ENCODE results near the gene ADAMTSL2.

ADAMTSL2 gene

DNA sequence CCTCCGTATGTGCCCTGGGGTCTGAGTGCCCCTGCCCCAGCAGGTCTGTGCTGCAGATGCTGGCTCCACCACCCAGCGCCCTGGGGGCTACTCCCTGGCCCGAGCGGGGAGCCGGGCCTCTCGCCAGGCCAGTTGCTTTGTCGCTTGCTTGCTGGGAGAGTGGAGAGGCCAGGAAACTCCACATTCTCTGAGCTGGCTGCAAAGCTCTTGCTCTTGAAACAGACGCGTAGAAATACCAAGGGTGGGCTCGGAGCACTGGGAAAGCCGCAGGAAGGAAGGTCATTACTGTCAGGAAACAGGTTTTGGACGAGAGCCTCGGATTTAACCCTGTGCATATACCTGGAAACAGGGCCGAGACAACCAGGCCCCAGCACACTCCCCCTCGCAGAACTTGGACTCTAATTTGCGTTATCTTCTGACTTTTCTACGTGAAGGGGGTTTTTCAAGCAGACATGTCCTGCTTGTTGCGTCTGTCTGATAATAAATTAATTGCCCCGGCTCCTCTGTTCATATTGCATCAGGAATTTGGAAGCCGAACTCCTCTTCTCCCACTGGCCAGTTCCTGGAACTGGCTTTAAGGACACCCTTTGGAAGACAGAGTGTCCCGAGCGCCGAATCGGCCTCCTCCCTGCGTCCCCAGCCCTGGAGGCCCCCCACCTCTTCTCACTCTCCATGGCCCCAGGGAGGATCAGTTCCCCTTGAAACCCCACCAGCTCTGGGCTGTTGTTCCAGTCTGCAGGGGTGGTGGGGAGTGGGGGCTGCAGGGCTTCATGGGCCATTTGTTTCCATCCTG lies 11.2 kb downstream of the ADAMTSL2 start:
- H3K9me3 ChIP-seq (ENCODE audit: insufficient read depth, low read length): no peaks in the 10 kb centered on the region

DNA sequence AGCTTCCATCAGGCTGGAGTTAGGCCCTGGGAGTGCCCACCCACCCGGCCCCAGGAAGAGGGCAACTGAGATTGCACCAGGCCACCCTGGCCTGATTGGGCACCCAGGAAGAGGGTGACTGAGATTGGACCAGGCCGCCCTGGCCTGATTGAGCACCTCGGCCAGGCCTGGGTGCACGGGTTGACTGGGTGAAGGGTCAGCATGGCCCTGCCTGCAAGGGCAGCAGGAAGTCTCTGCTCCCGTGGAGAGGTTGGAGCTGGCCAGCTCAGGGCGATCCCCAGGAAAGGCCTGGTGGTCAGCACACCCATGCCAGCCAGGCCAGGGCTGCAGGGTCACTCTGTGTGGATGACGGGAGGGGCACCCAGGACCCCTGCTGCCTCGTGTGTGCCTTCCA lies 11.8 kb downstream of the ADAMTSL2 start:
- Histone ChIP-seq H3K4me3 (ENCODE audit: insufficient read depth, low read length, poor library complexity, severe bottlenecking) (no peak overlapping the region), H3K36me3 (ENCODE audit: low read length) (no peaks in the 10 kb centered on the region), H2AFZ (ENCODE audit: low read depth, low read length, severe bottlenecking) (no peak overlapping the region), H4K20me1 (ENCODE audit: low read depth, low read length) (no peaks in the 10 kb centered on the region), H3F3A (ENCODE audit: insufficient read depth) (no peaks in the 10 kb centered on the region), H3K4me2 (ENCODE audit: low read depth, low read length, poor library complexity, severe bottlenecking) (no peak overlapping the region), H3K27me3 (ENCODE audit: low read length) (no peaks in the 10 kb centered on the region), H3K79me2 (ENCODE audit: insufficient read depth, low read length) (no peaks in the 10 kb centered on the region), H3K9me2 (replicated peaks; ENCODE audit: insufficient read depth, low read length) (no peaks in the 10 kb centered on the region), H3K9me3 (ENCODE audit: insufficient read depth, low read length) (no peaks in the 10 kb centered on the region), H3K9ac (ENCODE audit: low read length) (no peak overlapping the region), H3K27ac (ENCODE audit: low read depth, low read length) (no peak overlapping the region)
- no peak for TF ChIP-seq EZH2phosphoT487 (conservative IDR thresholded peaks at IDR 0.05; ENCODE audit: low read length)
- TF ChIP-seq, protein P1, sequence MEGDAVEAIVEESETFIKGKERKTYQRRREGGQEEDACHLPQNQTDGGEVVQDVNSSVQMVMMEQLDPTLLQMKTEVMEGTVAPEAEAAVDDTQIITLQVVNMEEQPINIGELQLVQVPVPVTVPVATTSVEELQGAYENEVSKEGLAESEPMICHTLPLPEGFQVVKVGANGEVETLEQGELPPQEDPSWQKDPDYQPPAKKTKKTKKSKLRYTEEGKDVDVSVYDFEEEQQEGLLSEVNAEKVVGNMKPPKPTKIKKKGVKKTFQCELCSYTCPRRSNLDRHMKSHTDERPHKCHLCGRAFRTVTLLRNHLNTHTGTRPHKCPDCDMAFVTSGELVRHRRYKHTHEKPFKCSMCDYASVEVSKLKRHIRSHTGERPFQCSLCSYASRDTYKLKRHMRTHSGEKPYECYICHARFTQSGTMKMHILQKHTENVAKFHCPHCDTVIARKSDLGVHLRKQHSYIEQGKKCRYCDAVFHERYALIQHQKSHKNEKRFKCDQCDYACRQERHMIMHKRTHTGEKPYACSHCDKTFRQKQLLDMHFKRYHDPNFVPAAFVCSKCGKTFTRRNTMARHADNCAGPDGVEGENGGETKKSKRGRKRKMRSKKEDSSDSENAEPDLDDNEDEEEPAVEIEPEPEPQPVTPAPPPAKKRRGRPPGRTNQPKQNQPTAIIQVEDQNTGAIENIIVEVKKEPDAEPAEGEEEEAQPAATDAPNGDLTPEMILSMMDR (IDR thresholded peaks at IDR 0.05; ENCODE audit: insufficient read depth, low read length, poor library complexity, severe bottlenecking): no peak

More for the DNA sequence above, 11.2 kb downstream of the ADAMTSL2 start:
- Histone ChIP-seq H3K27me3 (ENCODE audit: low read length) (no peaks in the 10 kb centered on the region), H3F3A (ENCODE audit: insufficient read depth) (no peaks in the 10 kb centered on the region), H3K9ac (ENCODE audit: low read length) (no peak overlapping the region), H4K20me1 (ENCODE audit: low read depth, low read length) (no peaks in the 10 kb centered on the region), H3K4me2 (ENCODE audit: low read depth, low read length, poor library complexity, severe bottlenecking) (no peak overlapping the region), H3K4me3 (ENCODE audit: insufficient read depth, low read length, poor library complexity, severe bottlenecking) (no peak overlapping the region), H3K36me3 (ENCODE audit: low read length) (no peaks in the 10 kb centered on the region), H3K79me2 (ENCODE audit: insufficient read depth, low read length) (no peaks in the 10 kb centered on the region), H3K9me2 (replicated peaks; ENCODE audit: insufficient read depth, low read length) (no peaks in the 10 kb centered on the region), H2AFZ (ENCODE audit: low read depth, low read length, severe bottlenecking) (no peak overlapping the region), H3K27ac (ENCODE audit: low read depth, low read length) (no peak overlapping the region)
- TF ChIP-seq, protein P1 (IDR thresholded peaks at IDR 0.05; ENCODE audit: insufficient read depth, low read length, poor library complexity, severe bottlenecking): no peak
- TF ChIP-seq EZH2phosphoT487 (conservative IDR thresholded peaks at IDR 0.05; ENCODE audit: low read length): no peak

DNA sequence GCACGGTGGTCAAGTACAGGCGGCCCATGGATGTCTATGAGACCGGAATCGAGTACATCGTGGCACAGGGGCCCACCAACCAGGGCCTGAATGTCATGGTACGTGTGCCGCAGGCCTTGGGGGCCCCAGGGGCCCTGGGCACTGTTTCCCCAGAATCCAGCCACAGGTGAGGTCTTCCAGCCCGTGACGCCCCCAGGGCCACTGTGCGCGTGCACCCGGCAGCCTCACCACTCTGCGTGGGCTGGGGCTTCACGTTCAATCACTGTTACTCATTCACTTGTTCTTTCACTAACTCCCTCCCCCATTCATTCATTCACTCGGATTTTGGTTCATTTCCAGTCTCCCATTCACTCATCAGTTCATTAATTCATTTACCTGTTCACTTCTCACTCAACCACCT lies 12.6 kb downstream of the ADAMTSL2 start:
- no peaks in the 10 kb centered on the region for H3K27me3 ChIP-seq (ENCODE audit: low read length)

More for the DNA sequence above, 12.6 kb downstream of the ADAMTSL2 start:
- Histone ChIP-seq H3K4me3 (ENCODE audit: insufficient read depth, low read length, poor library complexity, severe bottlenecking) (no peak overlapping the region), H3K9me3 (ENCODE audit: insufficient read depth, low read length) (no peaks in the 10 kb centered on the region), H3K79me2 (ENCODE audit: insufficient read depth, low read length) (no peaks in the 10 kb centered on the region), H3K9ac (ENCODE audit: low read length) (no peak overlapping the region), H3F3A (ENCODE audit: insufficient read depth) (no peaks in the 10 kb centered on the region), H3K9me2 (replicated peaks; ENCODE audit: insufficient read depth, low read length) (no peaks in the 10 kb centered on the region), H3K27ac (ENCODE audit: low read depth, low read length) (no peak overlapping the region), H3K4me2 (ENCODE audit: low read depth, low read length, poor library complexity, severe bottlenecking) (no peak overlapping the region), H2AFZ (ENCODE audit: low read depth, low read length, severe bottlenecking) (no peak overlapping the region), H3K36me3 (ENCODE audit: low read length) (no peaks in the 10 kb centered on the region), H4K20me1 (ENCODE audit: low read depth, low read length) (no peaks in the 10 kb centered on the region)
- no peak for TF ChIP-seq EZH2phosphoT487 (conservative IDR thresholded peaks at IDR 0.05; ENCODE audit: low read length)
- TF ChIP-seq, protein P1 (IDR thresholded peaks at IDR 0.05; ENCODE audit: insufficient read depth, low read length, poor library complexity, severe bottlenecking): no peak
